Measurements from ENCODE around the gene KCNH3. TPM values are rescaled to one million over a fixed set of nuclear protein-coding genes. Genes with fewer than 3 reads are reported as not detected.

The KCNH3 gene
- total and polyA plus RNA-seq, 2 of the 13 experiments (the other 11 are each of a cell fraction or from before 2014, with no cell fraction given): 0.01 to 0.07 TPM

- TF ChIP-seq ZBTB43 (CRISPR knock-in tag; conservative IDR thresholded peaks at IDR 0.05) (no peak), SETDB1 (CRISPR knock-in tag; IDR thresholded peaks at IDR 0.05; ENCODE audit: borderline replicate concordance) (no peak), PHF20 (CRISPR knock-in tag; IDR thresholded peaks at IDR 0.05) (peak; percentile 96), ZNF660 (CRISPR knock-in tag; IDR thresholded peaks at IDR 0.05; ENCODE audit: borderline replicate concordance, low read depth) (no peak), PHF21A (CRISPR knock-in tag; IDR thresholded peaks at IDR 0.05) (peak; percentile 72; the same call in 1 of the 2 replicates), ZFP36 (IDR thresholded peaks at IDR 0.05; ENCODE audit: borderline replicate concordance, low read depth, low read length, partially characterized antibody) (no peak), HMGA1 (CRISPR knock-in tag; conservative IDR thresholded peaks at IDR 0.05) (no peak), ZBTB39 (CRISPR knock-in tag; IDR thresholded peaks at IDR 0.05) (no peak), SOX6 (IDR thresholded peaks at IDR 0.05) (no peak), SOX6 (CRISPR knock-in tag; IDR thresholded peaks at IDR 0.05) (peak; percentile 55; the same call in 1 of the 2 replicates)
- TF ChIP-seq, protein P1, sequence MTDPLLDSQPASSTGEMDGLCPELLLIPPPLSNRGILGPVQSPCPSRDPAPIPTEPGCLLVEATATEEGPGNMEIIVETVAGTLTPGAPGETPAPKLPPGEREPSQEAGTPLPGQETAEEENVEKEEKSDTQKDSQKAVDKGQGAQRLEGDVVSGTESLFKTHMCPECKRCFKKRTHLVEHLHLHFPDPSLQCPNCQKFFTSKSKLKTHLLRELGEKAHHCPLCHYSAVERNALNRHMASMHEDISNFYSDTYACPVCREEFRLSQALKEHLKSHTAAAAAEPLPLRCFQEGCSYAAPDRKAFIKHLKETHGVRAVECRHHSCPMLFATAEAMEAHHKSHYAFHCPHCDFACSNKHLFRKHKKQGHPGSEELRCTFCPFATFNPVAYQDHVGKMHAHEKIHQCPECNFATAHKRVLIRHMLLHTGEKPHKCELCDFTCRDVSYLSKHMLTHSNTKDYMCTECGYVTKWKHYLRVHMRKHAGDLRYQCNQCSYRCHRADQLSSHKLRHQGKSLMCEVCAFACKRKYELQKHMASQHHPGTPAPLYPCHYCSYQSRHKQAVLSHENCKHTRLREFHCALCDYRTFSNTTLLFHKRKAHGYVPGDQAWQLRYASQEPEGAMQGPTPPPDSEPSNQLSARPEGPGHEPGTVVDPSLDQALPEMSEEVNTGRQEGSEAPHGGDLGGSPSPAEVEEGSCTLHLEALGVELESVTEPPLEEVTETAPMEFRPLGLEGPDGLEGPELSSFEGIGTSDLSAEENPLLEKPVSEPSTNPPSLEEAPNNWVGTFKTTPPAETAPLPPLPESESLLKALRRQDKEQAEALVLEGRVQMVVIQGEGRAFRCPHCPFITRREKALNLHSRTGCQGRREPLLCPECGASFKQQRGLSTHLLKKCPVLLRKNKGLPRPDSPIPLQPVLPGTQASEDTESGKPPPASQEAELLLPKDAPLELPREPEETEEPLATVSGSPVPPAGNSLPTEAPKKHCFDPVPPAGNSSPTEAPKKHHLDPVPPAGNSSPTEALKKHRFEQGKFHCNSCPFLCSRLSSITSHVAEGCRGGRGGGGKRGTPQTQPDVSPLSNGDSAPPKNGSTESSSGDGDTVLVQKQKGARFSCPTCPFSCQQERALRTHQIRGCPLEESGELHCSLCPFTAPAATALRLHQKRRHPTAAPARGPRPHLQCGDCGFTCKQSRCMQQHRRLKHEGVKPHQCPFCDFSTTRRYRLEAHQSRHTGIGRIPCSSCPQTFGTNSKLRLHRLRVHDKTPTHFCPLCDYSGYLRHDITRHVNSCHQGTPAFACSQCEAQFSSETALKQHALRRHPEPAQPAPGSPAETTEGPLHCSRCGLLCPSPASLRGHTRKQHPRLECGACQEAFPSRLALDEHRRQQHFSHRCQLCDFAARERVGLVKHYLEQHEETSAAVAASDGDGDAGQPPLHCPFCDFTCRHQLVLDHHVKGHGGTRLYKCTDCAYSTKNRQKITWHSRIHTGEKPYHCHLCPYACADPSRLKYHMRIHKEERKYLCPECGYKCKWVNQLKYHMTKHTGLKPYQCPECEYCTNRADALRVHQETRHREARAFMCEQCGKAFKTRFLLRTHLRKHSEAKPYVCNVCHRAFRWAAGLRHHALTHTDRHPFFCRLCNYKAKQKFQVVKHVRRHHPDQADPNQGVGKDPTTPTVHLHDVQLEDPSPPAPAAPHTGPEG (CRISPR knock-in tag; IDR thresholded peaks at IDR 0.05): no peak; the same call in 1 of the 2 replicates
- TF ChIP-seq, protein P2, sequence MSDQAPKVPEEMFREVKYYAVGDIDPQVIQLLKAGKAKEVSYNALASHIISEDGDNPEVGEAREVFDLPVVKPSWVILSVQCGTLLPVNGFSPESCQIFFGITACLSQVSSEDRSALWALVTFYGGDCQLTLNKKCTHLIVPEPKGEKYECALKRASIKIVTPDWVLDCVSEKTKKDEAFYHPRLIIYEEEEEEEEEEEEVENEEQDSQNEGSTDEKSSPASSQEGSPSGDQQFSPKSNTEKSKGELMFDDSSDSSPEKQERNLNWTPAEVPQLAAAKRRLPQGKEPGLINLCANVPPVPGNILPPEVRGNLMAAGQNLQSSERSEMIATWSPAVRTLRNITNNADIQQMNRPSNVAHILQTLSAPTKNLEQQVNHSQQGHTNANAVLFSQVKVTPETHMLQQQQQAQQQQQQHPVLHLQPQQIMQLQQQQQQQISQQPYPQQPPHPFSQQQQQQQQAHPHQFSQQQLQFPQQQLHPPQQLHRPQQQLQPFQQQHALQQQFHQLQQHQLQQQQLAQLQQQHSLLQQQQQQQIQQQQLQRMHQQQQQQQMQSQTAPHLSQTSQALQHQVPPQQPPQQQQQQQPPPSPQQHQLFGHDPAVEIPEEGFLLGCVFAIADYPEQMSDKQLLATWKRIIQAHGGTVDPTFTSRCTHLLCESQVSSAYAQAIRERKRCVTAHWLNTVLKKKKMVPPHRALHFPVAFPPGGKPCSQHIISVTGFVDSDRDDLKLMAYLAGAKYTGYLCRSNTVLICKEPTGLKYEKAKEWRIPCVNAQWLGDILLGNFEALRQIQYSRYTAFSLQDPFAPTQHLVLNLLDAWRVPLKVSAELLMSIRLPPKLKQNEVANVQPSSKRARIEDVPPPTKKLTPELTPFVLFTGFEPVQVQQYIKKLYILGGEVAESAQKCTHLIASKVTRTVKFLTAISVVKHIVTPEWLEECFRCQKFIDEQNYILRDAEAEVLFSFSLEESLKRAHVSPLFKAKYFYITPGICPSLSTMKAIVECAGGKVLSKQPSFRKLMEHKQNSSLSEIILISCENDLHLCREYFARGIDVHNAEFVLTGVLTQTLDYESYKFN (CRISPR knock-in tag; conservative IDR thresholded peaks at IDR 0.05): peak; percentile 23; the same call in 1 of the 2 replicates
- TF ChIP-seq, protein P3, sequence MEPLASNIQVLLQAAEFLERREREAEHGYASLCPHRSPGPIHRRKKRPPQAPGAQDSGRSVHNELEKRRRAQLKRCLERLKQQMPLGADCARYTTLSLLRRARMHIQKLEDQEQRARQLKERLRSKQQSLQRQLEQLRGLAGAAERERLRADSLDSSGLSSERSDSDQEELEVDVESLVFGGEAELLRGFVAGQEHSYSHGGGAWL (CRISPR knock-in tag; IDR thresholded peaks at IDR 0.05): peak; percentile 22; the same call in 1 of the 2 replicates
Measured at GRCh38 chr12:49567611-49568441, 29.0 kb downstream of the KCNH3 start, which contains the start of gene MCRS1 (continued).

All from HepG2 (cell line).